Activated CD8-positive, alpha-beta T cell treated with anti-CD3 and anti-CD28 coated beads for 36 hours (primary cell): Measurements from ENCODE around the gene RNF4. TPM values are rescaled to one million over a fixed set of nuclear protein-coding genes. Genes with fewer than 3 reads are reported as not detected.

Source experiments
- ATAC-seq: fragments of 200-7000 bp; cut with Tn5 transposase; one replicate; pipeline ENCODE4 v1.10.0; 2021; ENCODE audit warnings: mild to moderate bottlenecking, moderate library complexity
- CTCF ChIA-PET: fragments of 350-600 bp; sonication (Branson Sonifier 250); formaldehyde crosslinking; loops from one replicate; lab custom pipeline; 2021; ENCODE audit warnings: antibody characterized with exemption; lab: Charles Lee
- POLR2A ChIA-PET: fragments of 350-600 bp; sonication (Branson Sonifier 250); formaldehyde crosslinking; loops from one replicate; lab custom pipeline; 2021; ENCODE audit warnings: antibody characterized with exemption; lab: Charles Lee
- DNase-seq: peaks from one replicate; pipeline ENCODE4 v3.0.0-alpha.2; 2020
- H3K27ac Mint-ChIP-seq: one replicate; pipeline ENCODE4 v1.8.0; 2021; ENCODE audit warnings: mild to moderate bottlenecking, mixed read lengths
- H3K27me3 Mint-ChIP-seq: one replicate; pipeline ENCODE4 v1.8.0; 2021; ENCODE audit warnings: mixed read lengths
- H3K36me3 Mint-ChIP-seq: one replicate; pipeline ENCODE4 v1.8.0; 2021; ENCODE audit warnings: low read depth, mixed read lengths
- H3K4me1 Mint-ChIP-seq: one replicate; pipeline ENCODE4 v1.8.0; 2021; ENCODE audit warnings: low read depth, mixed read lengths
- H3K4me3 Mint-ChIP-seq: one replicate; pipeline ENCODE4 v1.8.0; 2021; ENCODE audit warnings: mild to moderate bottlenecking, moderate library complexity, mixed read lengths
- H3K9me3 Mint-ChIP-seq: one replicate; pipeline ENCODE4 v1.8.0; 2021; ENCODE audit warnings: mixed read lengths
- CTCF ChIP-seq: fragments of 200-600 bp; IDR thresholded peaks from one replicate; pipeline ENCODE4 v1.8.0; 2022; ENCODE audit warnings: antibody characterized with exemption, mild to moderate bottlenecking
- intact Hi-C: fragments of 100-400 bp; cut with micrococcal nuclease; formaldehyde crosslinking; loops from one replicate; pipeline ENCODE4 v1.10.0; 2022
- total RNA-seq, 2 experiments: library from RNA; stranded (reverse); gene quantifications; one replicate each; pipeline ENCODE4 v1.2.3, GENCODE V29; 2021

The RNF4 gene
- total RNA-seq, 2 experiments from 2014 or later, result 94.6 to 96.2 TPM

- ATAC-seq (peak; percentile 87), DNase-seq (peak; percentile 81)
- intact Hi-C loops, result no loop called here
- H3K9me3 Mint-ChIP-seq, result no peaks in the 10 kb centered on the region
- H3K4me3 Mint-ChIP-seq, result peak overlapping the region; percentile 38
- ChIA-PET POLR2A (interaction anchor here (0.6 to 6.1 kb wide), 7 partner anchors 8 to 58 kb away, joined by 3 to 53 read pairs (median 3); partner anchors contain the start of gene RNF4), CTCF (interaction anchor here (0.9 to 1.5 kb wide), 10 partner anchors 9 to 265 kb away, joined by 3 to 9 read pairs (median 3); partner anchors contain the start of gene FAM193A)
- TF ChIP-seq CTCF, result no peak
- peaks cover 30% of the 10 kb centered on the region for H3K36me3 Mint-ChIP-seq
- H3K27ac Mint-ChIP-seq, result peak overlapping the region; percentile 79
- H3K4me1 Mint-ChIP-seq, result peaks cover 84% of the 10 kb centered on the region
- no peaks in the 10 kb centered on the region for H3K27me3 Mint-ChIP-seq
Measured at GRCh38 chr4:2484993-2485392, 16.1 kb downstream of the RNF4 start.

GRCh38 chr4:2485956-2486355 lies 17.1 kb downstream of the RNF4 start:
- ChIA-PET POLR2A (interaction anchor here (1.0 to 6.1 kb wide), 6 partner anchors 9 to 49 kb away, joined by 3 to 53 read pairs (median 5); partner anchors contain the start of gene RNF4), CTCF (interaction anchor here (0.9 to 1.8 kb wide), 7 partner anchors 9 to 50 kb away, joined by 3 to 6 read pairs (median 3); partner anchors contain the start of gene FAM193A)
- TF ChIP-seq CTCF, result no peak
- Mint-ChIP-seq H3K4me3 (no peak overlapping the region), H3K27ac (peak overlapping the region; percentile 75), H3K4me1 (peaks cover 83% of the 10 kb centered on the region), H3K36me3 (peaks cover 36% of the 10 kb centered on the region), H3K9me3 (no peaks in the 10 kb centered on the region), H3K27me3 (no peaks in the 10 kb centered on the region)
- intact Hi-C loops, result no loop called here
- ATAC-seq, result no peak
- no peak for DNase-seq

- H3K9me3 Mint-ChIP-seq, result no peaks in the 10 kb centered on the region
- ATAC-seq (no peak), DNase-seq (no peak)
- no peak for TF ChIP-seq CTCF
- H3K4me1 Mint-ChIP-seq, result peaks cover 72% of the 10 kb centered on the region
- ChIA-PET POLR2A (interaction anchor here (1.4 to 2.9 kb wide), 2 partner anchors 9 to 17 kb away, joined by 4 to 19 read pairs; partner anchors contain the start of gene RNF4), CTCF (interaction anchor here (1.8 kb wide), 1 partner anchor 21 kb away, joined by 6 read pairs; no protein-coding TSS in a partner anchor)
- intact Hi-C loops, result no loop called here
- no peaks in the 10 kb centered on the region for H3K27me3 Mint-ChIP-seq
- peaks cover 40% of the 10 kb centered on the region for H3K36me3 Mint-ChIP-seq
- H3K4me3 Mint-ChIP-seq, result no peak overlapping the region
- peak overlapping the region; percentile 53 for H3K27ac Mint-ChIP-seq
Measured at GRCh38 chr4:2486981-2487380, 18.1 kb downstream of the RNF4 start.

GRCh38 chr4:2487632-2488031 lies 18.7 kb downstream of the RNF4 start:
- no peak for TF ChIP-seq CTCF
- Mint-ChIP-seq H3K4me1 (peaks cover 70% of the 10 kb centered on the region), H3K27me3 (no peaks in the 10 kb centered on the region), H3K9me3 (no peaks in the 10 kb centered on the region), H3K27ac (peak overlapping the region; percentile 57), H3K4me3 (no peak overlapping the region), H3K36me3 (peaks cover 45% of the 10 kb centered on the region)
- DNase-seq, result no peak
- intact Hi-C loops, result no loop called here
- ATAC-seq, result peak; percentile 57
- ChIA-PET CTCF (interaction anchor here (0.7 to 1.8 kb wide), 2 partner anchors 20 to 268 kb away, joined by 3 to 6 read pairs; no protein-coding TSS in a partner anchor), POLR2A (interaction anchor here (0.6 to 2.9 kb wide), 3 partner anchors 8 to 754 kb away, joined by 3 to 19 read pairs (median 4); partner anchors contain the start of gene RNF4)
